Ramos (cell line): Measurements from ENCODE around the gene TPRA1.

Experiments
- in situ Hi-C: fragments of 300-500 bp; cut with MboI; formaldehyde crosslinking; loops from one replicate; pipeline ENCODE4 v1.14.3; 2022; ENCODE audit warnings: low sequenced_read_pairs; ENCODE audit not compliant: unreplicated experiment

The TPRA1 gene

DNA sequence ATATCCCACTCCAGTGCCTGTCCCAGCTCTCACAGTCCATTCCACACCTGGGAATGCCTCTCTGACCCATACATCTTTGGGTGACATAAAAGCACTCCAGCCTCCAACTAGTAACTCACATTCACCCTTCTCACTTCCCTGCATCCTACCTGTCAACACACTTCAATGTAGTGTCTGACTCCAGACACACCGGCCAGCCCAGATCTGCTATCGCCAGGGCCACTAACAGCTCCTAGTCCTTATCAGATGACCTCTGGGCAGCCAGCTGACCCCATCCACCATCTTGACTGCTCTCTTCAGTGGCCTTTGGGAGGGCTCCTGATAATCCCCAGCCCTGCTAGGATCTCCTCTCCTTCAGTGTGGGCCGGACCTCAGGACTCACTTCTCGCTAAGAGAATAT, 4.8 kb upstream of the TPRA1 start:
- in situ Hi-C loops, result no loop called here

DNA sequence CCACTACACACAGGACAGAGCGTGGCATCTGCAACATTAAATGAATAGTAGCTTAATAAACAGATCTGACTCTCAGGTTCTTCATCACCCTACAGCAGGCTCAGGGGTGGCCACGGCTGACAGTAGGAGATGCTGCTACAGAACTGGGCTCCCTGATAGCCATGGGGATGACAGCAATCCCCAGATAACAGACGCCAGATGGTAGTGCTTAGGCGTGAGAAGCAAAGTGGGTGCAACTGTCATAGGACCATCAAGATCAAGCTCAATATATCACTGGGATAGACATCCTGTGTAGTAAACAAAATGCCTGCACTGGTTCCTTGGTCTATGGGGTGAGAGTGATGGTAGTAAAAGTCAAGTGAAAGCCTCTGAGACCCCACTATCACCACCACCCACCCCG, 2.6 kb upstream of the TPRA1 start:
- in situ Hi-C loops, result no loop called here

- in situ Hi-C loops, result no loop called here
These were observed 296 bp downstream of the TPRA1 start for GRCh38 chr3:127590282-127590592.

- in situ Hi-C loops, result no loop called here
These were observed 792 bp downstream of the TPRA1 start for GRCh38 chr3:127589600-127590281.

- in situ Hi-C loops, result no loop called here
These were observed 1.5 kb downstream of the TPRA1 start for GRCh38 chr3:127588806-127589577.

- in situ Hi-C loops, result no loop called here
These were observed 2.7 kb downstream of the TPRA1 start for GRCh38 chr3:127587876-127588275.

DNA sequence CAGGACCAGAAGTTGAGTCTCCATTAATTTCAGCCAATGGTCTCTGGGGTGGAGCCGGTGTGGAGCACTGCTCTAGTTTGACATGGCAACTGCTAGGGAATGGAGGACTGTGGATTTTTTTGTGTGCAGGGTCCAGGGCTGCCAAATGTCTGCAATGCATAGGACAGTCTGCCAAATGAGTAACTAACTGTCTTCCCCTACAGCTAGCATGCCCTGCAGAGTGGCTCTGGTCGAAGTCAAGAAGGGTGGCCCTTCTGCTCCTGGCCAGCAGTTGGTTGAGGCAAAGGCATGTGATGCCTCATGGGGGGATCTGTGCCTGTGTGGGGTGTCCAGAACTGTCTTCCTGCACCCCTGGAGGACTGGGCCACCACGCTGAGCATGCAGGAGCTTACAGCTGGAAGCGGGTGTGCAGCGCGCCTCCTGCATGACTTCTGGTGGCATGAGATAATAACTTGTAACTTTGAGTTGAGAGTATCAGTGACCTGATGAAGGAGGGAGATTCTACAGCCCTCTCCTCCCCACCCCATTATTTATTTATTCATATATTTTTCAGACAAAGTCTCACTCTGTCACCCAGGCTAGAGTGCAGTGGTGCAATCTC, 4.6 kb downstream of the TPRA1 start:
- in situ Hi-C loops, result no loop called here

DNA sequence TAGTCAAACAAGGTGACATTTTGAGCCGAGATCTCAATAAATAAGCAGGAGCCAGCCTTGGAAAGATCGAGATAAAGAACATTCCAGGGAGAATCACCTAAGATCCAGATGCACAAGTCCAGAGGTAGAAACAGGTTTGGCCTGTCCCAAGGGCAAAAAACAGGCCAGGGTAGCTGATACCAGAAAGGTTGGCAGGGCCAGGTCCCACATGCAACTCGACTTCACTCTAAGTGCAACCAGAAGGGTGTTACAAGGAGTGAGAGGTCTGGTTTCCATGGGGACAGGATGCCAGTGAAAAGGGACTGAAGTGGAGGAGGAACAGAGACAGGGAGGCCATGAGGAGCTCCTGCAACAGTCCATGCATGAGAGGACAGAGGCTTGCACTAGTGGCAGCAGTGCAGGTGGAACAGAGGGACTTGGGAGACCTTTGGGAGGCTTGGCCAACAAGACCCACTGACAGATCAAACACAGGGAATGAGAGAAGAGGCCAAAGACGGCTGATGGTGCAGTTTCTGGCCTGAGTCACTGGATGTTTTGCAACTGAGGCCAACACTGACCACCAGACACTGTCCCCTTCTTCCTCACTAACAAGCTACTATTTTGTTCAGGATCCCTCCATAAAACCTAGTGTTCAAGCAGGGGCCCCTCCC, 5.2 kb downstream of the TPRA1 start:
- in situ Hi-C loops, result no loop called here

DNA sequence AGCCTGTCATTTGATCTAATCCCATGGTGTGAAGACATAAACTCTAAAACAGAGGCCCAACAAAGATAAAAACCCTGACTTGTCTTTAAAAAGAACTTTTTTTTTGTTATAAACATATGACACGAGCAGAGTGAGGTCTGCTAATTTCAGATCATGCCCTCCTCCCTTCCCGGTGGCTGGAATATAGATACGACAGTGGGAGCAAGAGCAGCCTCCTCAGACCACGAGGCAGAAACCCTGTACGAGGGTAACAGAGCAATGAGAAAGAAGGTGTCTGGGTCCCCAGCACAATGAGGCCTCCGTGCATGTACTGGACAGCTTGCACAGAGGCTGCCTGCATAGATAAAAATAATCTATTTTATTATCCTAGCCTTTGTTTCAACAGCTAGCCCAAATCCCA, 5.8 kb downstream of the TPRA1 start:
- in situ Hi-C loops, result no loop called here

DNA sequence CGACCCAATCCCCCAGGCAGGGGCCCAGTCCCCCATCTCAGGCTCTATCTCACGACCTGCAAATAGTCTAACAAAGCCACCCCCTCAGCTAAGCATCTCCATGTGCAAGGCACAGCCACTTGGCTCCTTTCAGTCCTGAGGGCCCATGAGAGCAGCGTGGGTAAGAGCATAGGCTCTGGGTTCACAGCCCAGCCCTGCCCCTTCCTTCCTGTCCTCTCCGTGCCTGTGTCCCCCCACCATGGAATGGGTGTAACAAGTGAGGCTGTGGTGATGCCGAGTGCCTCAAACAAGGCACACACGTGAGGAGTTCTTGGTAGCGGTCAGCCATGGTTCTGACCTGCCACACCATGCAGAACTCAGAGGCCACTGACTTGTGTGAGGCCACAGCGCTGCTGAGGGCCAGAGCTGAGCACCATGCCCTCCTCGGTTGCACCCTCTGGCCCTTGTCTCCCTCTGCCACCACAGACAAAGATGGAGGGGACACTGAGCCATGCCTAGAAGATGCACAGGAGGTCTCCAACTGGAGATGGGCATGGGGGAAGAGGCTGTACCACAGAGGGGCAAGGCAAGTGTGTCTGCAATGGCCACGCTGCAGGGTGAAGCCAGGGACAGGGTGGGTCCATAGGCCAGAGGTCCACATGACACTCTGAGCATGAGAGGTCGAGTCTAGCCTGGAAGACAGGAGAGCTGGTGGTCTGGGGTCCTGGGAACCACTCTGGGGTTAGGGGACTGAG, 10.0 kb downstream of the TPRA1 start:
- in situ Hi-C loops, result no loop called here

- in situ Hi-C loops, result no loop called here
These were observed 11.7 kb downstream of the TPRA1 start for GRCh38 chr3:127578802-127579201.

DNA sequence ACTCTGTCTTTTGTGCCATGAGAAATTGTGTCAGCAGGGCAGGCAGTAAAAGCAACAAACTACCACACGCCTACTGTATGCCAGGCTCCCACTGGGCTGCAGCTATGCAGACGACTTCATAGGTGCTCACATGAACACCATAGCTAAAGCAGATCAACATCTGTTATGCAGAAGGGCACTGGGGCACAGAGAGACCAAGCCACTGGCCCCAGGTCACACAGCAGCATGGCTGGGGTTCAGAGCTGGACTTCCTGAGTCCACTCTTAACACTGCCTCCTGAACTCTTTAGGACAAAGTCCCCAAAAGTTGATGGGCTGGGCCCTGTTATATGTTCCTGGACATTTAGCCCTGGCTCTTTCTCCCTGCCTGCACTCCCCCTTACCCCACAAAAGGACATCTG, 12.4 kb downstream of the TPRA1 start:
- in situ Hi-C loops, result no loop called here

DNA sequence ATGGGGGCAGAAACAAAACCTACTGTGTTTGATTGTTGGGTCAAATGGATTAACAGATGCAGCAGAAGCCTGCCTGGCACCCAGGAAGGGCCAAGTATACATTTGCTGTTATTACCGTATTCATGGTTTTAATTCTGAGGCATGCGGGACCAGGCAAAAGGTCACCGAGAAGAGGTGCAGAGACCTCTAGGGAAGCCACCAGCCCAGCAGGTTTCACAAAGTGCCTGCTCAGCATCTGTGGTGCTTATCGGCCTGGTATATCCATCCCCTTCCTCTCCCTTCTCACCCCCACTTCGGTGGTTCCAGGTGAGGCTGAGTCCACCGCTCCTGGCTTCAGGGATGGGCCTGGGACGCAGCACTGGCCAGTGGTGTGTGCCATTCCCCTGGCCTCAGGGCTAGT, 13.1 kb downstream of the TPRA1 start:
- in situ Hi-C loops, result no loop called here

GRCh38 chr3:127574880-127575878, 15.4 kb downstream of the TPRA1 start:
- in situ Hi-C loops, result no loop called here

- in situ Hi-C loops, result no loop called here
These were observed 16.6 kb downstream of the TPRA1 start for GRCh38 chr3:127573912-127574311.

DNA sequence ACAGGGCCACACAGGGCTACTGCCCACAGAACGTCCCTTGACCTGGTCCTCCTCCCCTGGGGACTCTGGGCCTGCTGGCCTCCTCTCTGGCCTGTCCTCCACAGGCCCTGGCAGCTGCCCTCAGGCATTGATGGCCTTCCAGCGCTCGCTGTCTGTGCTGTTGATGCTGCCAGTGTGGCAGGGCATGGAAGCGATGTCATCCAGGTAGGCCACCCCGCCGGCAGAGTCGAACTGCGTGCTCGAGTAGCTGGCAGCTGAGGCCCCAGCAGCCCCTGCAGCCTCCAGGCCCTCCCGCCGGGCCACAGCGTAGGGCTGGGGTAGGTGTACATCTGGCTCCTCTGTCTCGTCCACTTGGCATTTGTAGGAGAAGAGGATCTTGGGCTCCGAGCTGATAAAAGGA, 17.1 kb downstream of the TPRA1 start:
- in situ Hi-C loops, result no loop called here

DNA sequence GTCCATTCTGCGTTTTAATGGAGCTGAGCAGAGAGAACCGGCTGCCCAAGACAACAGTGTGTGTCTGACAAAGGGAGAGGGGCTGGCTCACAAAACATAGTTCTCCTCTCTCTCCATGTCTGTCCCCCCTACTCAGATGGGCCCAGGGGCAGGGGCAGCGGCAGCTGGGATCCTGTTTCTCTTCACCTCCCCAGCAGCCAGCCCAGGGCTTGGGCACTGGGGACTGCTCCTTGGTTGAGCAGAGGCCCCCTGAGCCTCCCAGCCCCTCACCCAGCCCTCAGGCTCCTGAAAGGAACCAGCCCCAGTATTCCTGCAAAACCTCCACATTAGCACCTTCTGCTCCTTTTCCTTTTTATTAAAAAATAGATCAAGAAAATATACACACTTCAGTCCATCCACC, 17.8 kb downstream of the TPRA1 start:
- in situ Hi-C loops, result no loop called here

- in situ Hi-C loops, result no loop called here
These were observed 18.3 kb downstream of the TPRA1 start for GRCh38 chr3:127572186-127572585.

GRCh38 chr3:127570520-127570919, 20.0 kb downstream of the TPRA1 start:
- in situ Hi-C loops, result no loop called here
